Activated naive CD8-positive, alpha-beta T cell treated with anti-CD3 and anti-CD28 coated beads, Interleukin-2, amount 10 ng/mL, durations not matched to agents 7 days and 5 days (primary cell): ENCODE measurements around the gene RAB25. TPM values are rescaled to one million over a fixed set of nuclear protein-coding genes. Genes with fewer than 3 reads are reported as not detected.

Experiments
- ATAC-seq: fragments of 150-1000 bp; cut with Tn5 transposase; one replicate; pipeline ENCODE4 v1.10.0; 2021; ENCODE audit warnings: low read depth, moderate library complexity
- POLR2A ChIA-PET: fragments of 350-600 bp; sonication (Branson Sonifier 250); formaldehyde crosslinking; loops from one replicate; lab custom pipeline; 2021; ENCODE audit warnings: antibody characterized with exemption; lab: Charles Lee
- DNase-seq: peaks from one replicate; pipeline ENCODE4 v3.0.0; 2021
- H3K27ac Mint-ChIP-seq: one replicate; pipeline ENCODE4 v1.8.0; 2022; ENCODE audit warnings: mild to moderate bottlenecking, mixed read lengths
- H3K27me3 Mint-ChIP-seq: one replicate; pipeline ENCODE4 v1.8.0; 2022; ENCODE audit warnings: mild to moderate bottlenecking, moderate library complexity, mixed read lengths
- H3K36me3 Mint-ChIP-seq: one replicate; pipeline ENCODE4 v1.8.0; 2021; ENCODE audit warnings: mild to moderate bottlenecking, mixed read lengths
- H3K4me1 Mint-ChIP-seq: one replicate; pipeline ENCODE4 v1.8.0; 2021; ENCODE audit warnings: mixed read lengths
- H3K4me3 Mint-ChIP-seq: one replicate; pipeline ENCODE4 v1.8.0; 2022; ENCODE audit warnings: mild to moderate bottlenecking, moderate library complexity, mixed read lengths
- H3K9me3 Mint-ChIP-seq: one replicate; pipeline ENCODE4 v1.8.0; 2021; ENCODE audit warnings: mixed read lengths
- total RNA-seq, 2 experiments: library from RNA; stranded (reverse); gene quantifications; one replicate each; pipeline ENCODE4 v1.2.3, GENCODE V29; 2021

Gene RAB25
- total RNA-seq, 2 experiments from 2014 or later: 0.86 to 0.91 TPM

- H3K36me3 Mint-ChIP-seq: no peaks in the 10 kb centered on the region
- peaks cover 46% of the 10 kb centered on the region for H3K27me3 Mint-ChIP-seq
- no peak overlapping the region for H3K27ac Mint-ChIP-seq
- ATAC-seq: no peak
- H3K4me3 Mint-ChIP-seq: no peak overlapping the region
- POLR2A ChIA-PET: interaction anchor here (1.5 kb wide), 1 partner anchor 24 kb away, joined by 10 read pairs; no protein-coding TSS in a partner anchor
- H3K4me1 Mint-ChIP-seq: peaks cover 21% of the 10 kb centered on the region
- no peak for DNase-seq
- no peaks in the 10 kb centered on the region for H3K9me3 Mint-ChIP-seq
These were observed 42.6 kb downstream of the RAB25 start for GRCh38 chr1:156103521-156103947.

GRCh38 chr1:156104065-156104810 is 43.3 kb downstream of the RAB25 start:
- Mint-ChIP-seq H3K4me1 (peaks cover 20% of the 10 kb centered on the region), H3K27me3 (peaks cover 51% of the 10 kb centered on the region), H3K4me3 (no peak overlapping the region), H3K27ac (peak overlapping the region; percentile 51), H3K9me3 (no peaks in the 10 kb centered on the region), H3K36me3 (no peaks in the 10 kb centered on the region)
- POLR2A ChIA-PET: interaction anchor here (0.6 to 1.0 kb wide), 2 partner anchors 16 to 21 kb away, joined by 3 read pairs; no protein-coding TSS in a partner anchor
- ATAC-seq (no peak), DNase-seq (no peak)

- POLR2A ChIA-PET: interaction anchor here (0.6 to 1.2 kb wide), 3 partner anchors 15 to 89 kb away, joined by 3 read pairs; partner anchors contain the start of gene SLC25A44
These were observed 44.2 kb downstream of the RAB25 start for GRCh38 chr1:156104861-156105832.

GRCh38 chr1:156106624-156107488 is 45.9 kb downstream of the RAB25 start:
- Mint-ChIP-seq H3K27me3 (peaks cover 55% of the 10 kb centered on the region), H3K36me3 (no peaks in the 10 kb centered on the region), H3K4me1 (peaks cover 12% of the 10 kb centered on the region), H3K9me3 (no peaks in the 10 kb centered on the region), H3K4me3 (peak overlapping the region; percentile 5), H3K27ac (peak overlapping the region; percentile 37)
- DNase-seq (no peak), ATAC-seq (no peak)
- POLR2A ChIA-PET: interaction anchor here (1.0 to 1.1 kb wide), 2 partner anchors 12 to 20 kb away, joined by 3 to 4 read pairs; no protein-coding TSS in a partner anchor

More at GRCh38 chr1:156104861-156105832, 44.2 kb downstream of the RAB25 start:
- peaks cover 57% of the 10 kb centered on the region for H3K27me3 Mint-ChIP-seq
- H3K4me1 Mint-ChIP-seq: peaks cover 20% of the 10 kb centered on the region
- H3K36me3 Mint-ChIP-seq: no peaks in the 10 kb centered on the region
- peak overlapping the region; percentile 70 for H3K4me3 Mint-ChIP-seq
- DNase-seq: no peak
- peak overlapping the region; percentile 28 for H3K27ac Mint-ChIP-seq
- no peak for ATAC-seq
- no peaks in the 10 kb centered on the region for H3K9me3 Mint-ChIP-seq

- H3K9me3 Mint-ChIP-seq: no peaks in the 10 kb centered on the region
- H3K27ac Mint-ChIP-seq: no peak overlapping the region
- H3K4me1 Mint-ChIP-seq: peaks cover 10% of the 10 kb centered on the region
- H3K4me3 Mint-ChIP-seq: no peak overlapping the region
- ATAC-seq: no peak
- no peak for DNase-seq
- peaks cover 58% of the 10 kb centered on the region for H3K27me3 Mint-ChIP-seq
- no peaks in the 10 kb centered on the region for H3K36me3 Mint-ChIP-seq
- POLR2A ChIA-PET: interaction anchor here (0.7 kb wide), 1 partner anchor 331 kb away, joined by 5 read pairs; no protein-coding TSS in a partner anchor
These were observed 47.1 kb downstream of the RAB25 start for GRCh38 chr1:156108057-156108456.

- no peaks in the 10 kb centered on the region for H3K9me3 Mint-ChIP-seq
- H3K4me1 Mint-ChIP-seq: peaks cover 10% of the 10 kb centered on the region
- no peaks in the 10 kb centered on the region for H3K36me3 Mint-ChIP-seq
- POLR2A ChIA-PET: interaction anchor here (1.4 kb wide), 1 partner anchor 18 kb away, joined by 3 read pairs; no protein-coding TSS in a partner anchor
- H3K27me3 Mint-ChIP-seq: peaks cover 62% of the 10 kb centered on the region
- DNase-seq (no peak), ATAC-seq (no peak)
- H3K27ac Mint-ChIP-seq: no peak overlapping the region
- H3K4me3 Mint-ChIP-seq: no peak overlapping the region
These were observed 47.8 kb downstream of the RAB25 start for GRCh38 chr1:156108664-156109241.

- no peak overlapping the region for H3K27ac Mint-ChIP-seq
- POLR2A ChIA-PET: no interaction called here
- peaks cover 7% of the 10 kb centered on the region for H3K4me1 Mint-ChIP-seq
These were observed 49.3 kb downstream of the RAB25 start for GRCh38 chr1:156110252-156110651.

GRCh38 chr1:156111355-156111962 is 50.5 kb downstream of the RAB25 start:
- POLR2A ChIA-PET: no interaction called here
- peaks cover 14% of the 10 kb centered on the region for H3K4me1 Mint-ChIP-seq
- no peaks in the 10 kb centered on the region for H3K9me3 Mint-ChIP-seq
- H3K4me3 Mint-ChIP-seq: no peak overlapping the region
- DNase-seq: no peak
- no peaks in the 10 kb centered on the region for H3K36me3 Mint-ChIP-seq
- H3K27me3 Mint-ChIP-seq: peaks cover 80% of the 10 kb centered on the region
- no peak overlapping the region for H3K27ac Mint-ChIP-seq
- ATAC-seq: no peak

More at GRCh38 chr1:156110252-156110651, 49.3 kb downstream of the RAB25 start:
- Mint-ChIP-seq H3K36me3 (no peaks in the 10 kb centered on the region), H3K4me3 (no peak overlapping the region), H3K9me3 (no peaks in the 10 kb centered on the region), H3K27me3 (peaks cover 71% of the 10 kb centered on the region)
- ATAC-seq (no peak), DNase-seq (no peak)

GRCh38 chr1:156112276-156113137 is 51.5 kb downstream of the RAB25 start:
- H3K9me3 Mint-ChIP-seq: no peaks in the 10 kb centered on the region
- peaks cover 11% of the 10 kb centered on the region for H3K4me1 Mint-ChIP-seq
- no peak overlapping the region for H3K27ac Mint-ChIP-seq
- H3K36me3 Mint-ChIP-seq: no peaks in the 10 kb centered on the region
- peaks cover 80% of the 10 kb centered on the region for H3K27me3 Mint-ChIP-seq
- POLR2A ChIA-PET: no interaction called here
- ATAC-seq (no peak), DNase-seq (no peak)
- H3K4me3 Mint-ChIP-seq: no peak overlapping the region

- no peak overlapping the region for H3K27ac Mint-ChIP-seq
- POLR2A ChIA-PET: interaction anchor here (2.5 kb wide), 1 partner anchor 14 kb away, joined by 9 read pairs; no protein-coding TSS in a partner anchor
- DNase-seq (no peak), ATAC-seq (no peak)
- peaks cover 11% of the 10 kb centered on the region for H3K4me1 Mint-ChIP-seq
- no peaks in the 10 kb centered on the region for H3K36me3 Mint-ChIP-seq
- H3K9me3 Mint-ChIP-seq: no peaks in the 10 kb centered on the region
- H3K4me3 Mint-ChIP-seq: no peak overlapping the region
- H3K27me3 Mint-ChIP-seq: peaks cover 80% of the 10 kb centered on the region
These were observed 52.5 kb downstream of the RAB25 start for GRCh38 chr1:156113282-156113950.
